ENCODE measurements around the gene TMEM255B.

TMEM255B gene

GRCh38 chr13:113837560-113838355, 78.7 kb downstream of the TMEM255B start:
- no peak for TF ChIP-seq CTCF (IDR thresholded peaks at IDR 0.05; ENCODE audit: control insufficient read depth, extremely low read depth, insufficient read depth)
- H3K4me3 ChIP-seq (ENCODE audit: low read depth, low read length) = peak overlapping the region; percentile 74
- DNase-seq (ENCODE audit: low read depth) = peak; percentile 83

GRCh38 chr13:113838711-113839201, 79.7 kb downstream of the TMEM255B start:
- no peak for DNase-seq (ENCODE audit: low read depth)
- peak overlapping the region; percentile 74 for H3K4me3 ChIP-seq (ENCODE audit: low read depth, low read length)
- TF ChIP-seq CTCF (IDR thresholded peaks at IDR 0.05; ENCODE audit: control insufficient read depth, extremely low read depth, insufficient read depth) = no peak

- no peak for DNase-seq (ENCODE audit: low read depth)
- peak overlapping the region; percentile 74 for H3K4me3 ChIP-seq (ENCODE audit: low read depth, low read length)
Observed at GRCh38 chr13:113839536-113840204, 80.6 kb downstream of the TMEM255B start.

DNA sequence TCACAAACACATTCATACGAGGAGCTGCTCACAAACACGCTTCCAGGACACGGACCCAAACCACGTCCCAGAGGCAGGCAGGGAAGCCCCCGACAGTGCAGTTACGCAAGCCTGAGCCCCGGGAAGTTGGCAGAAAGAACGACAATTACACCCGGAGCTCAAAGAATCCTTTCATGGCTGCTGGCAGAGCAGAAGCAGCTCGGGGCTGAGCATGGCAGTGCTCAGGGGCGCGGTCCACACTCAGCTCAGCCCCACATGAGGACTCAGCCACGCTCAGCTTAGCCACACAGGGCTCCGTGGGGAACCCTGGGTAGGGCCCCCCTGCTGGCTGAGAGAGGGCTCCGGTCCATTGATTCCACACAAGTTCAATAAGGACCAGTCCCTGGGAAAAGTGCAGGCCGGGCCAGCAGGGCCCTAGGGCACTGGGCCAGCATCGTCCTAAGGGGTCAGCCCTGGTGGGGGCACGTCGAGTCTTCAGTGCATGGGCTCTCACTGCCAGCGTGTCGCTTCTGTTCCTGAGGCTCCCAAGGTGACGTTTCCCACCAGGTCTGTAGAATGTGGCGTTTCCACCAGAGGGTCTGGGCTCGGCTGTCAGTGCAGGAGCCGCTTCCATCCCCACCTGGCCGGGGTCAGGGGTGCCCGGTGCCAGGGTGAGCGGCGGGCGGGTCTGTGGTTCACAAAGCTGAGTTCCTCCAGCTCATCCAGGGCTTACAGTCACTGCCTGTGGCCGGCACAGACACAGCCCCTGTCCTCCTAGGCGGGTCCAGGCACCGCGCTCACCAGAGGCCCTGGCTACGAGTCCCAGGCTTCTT, 81.7 kb downstream of the TMEM255B start:
- DNase-seq (ENCODE audit: low read depth) = no peak
- H3K4me3 ChIP-seq (ENCODE audit: low read depth, low read length) = no peak overlapping the region
- TF ChIP-seq CTCF (IDR thresholded peaks at IDR 0.05; ENCODE audit: control insufficient read depth, extremely low read depth, insufficient read depth) = no peak

More at GRCh38 chr13:113839536-113840204, 80.6 kb downstream of the TMEM255B start:
- TF ChIP-seq CTCF (IDR thresholded peaks at IDR 0.05; ENCODE audit: control insufficient read depth, extremely low read depth, insufficient read depth) = no peak

DNA sequence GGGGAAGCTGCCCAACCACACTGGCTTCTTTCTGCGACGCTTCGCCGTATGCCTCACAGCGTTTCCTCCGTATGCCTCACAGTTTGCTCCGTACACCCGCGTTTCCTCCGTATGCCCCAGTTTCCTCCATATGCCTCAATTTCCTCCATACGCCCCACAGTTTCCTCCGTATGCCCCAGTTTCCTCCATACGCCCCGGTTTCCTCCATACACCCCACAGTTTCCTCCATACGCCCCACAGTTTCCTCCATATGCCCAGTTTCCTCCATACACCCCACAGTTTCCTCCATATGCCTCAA, 82.3 kb downstream of the TMEM255B start:
- no peak for DNase-seq (ENCODE audit: low read depth)
- no peak overlapping the region for H3K4me3 ChIP-seq (ENCODE audit: low read depth, low read length)
- TF ChIP-seq CTCF (IDR thresholded peaks at IDR 0.05; ENCODE audit: control insufficient read depth, extremely low read depth, insufficient read depth) = no peak

DNA sequence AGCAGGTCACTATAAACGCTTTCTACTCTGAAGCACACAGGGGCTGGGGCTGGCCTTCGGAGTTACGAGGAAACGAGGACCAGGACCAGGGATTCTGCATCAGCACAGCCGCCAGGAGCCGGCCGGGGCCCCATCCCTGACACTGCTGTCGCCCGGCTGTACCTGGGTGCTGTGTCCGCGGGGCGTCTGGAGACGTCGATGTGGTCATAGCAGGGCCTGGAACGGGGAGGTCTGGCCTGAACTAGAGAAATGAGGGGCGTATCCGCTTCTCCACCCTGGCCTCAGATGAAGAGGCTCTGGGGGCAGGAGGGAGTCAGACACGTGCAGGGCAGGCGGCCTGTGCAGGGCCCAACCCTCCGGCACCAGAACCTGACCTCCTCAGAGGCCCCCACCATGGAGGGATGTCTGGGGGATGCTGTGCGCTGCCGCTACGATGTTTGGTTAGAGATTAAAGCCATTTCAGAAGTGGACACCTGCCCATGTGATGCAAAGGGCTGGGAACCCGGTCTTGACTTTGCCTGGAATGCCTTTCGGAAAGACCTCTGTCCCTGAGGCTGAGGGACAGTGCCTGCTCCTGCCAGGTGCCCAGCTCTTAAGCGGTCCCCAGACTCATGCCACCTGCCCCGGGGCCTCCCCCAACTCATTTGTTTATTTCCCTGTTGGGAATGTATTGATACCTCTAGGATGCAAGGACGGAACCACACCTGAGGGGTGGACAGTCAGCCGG, 83.5 kb downstream of the TMEM255B start:
- no peak for TF ChIP-seq CTCF (IDR thresholded peaks at IDR 0.05; ENCODE audit: control insufficient read depth, extremely low read depth, insufficient read depth)
- no peak overlapping the region for H3K4me3 ChIP-seq (ENCODE audit: low read depth, low read length)
- DNase-seq (ENCODE audit: low read depth) = no peak

Data from LNCaP clone FGC (cell line).